Esophagus squamous epithelium (tissue), 4 donors: ENCODE results near the gene TSEN34.

Source experiments
- CTCF ChIP-seq, 6 experiments: fragments of 450-650 bp in 4 of 6; fragments of 200-600 bp in 2 of 6; sonication (generic) in 2 of 6; IDR thresholded peaks; one replicate each; pipeline ENCODE4 v1.5.1; 2016 to 2019; ENCODE audit warnings: antibody characterized with exemption in 6 of 6, mild to moderate bottlenecking in 4 of 6, moderate library complexity in 4 of 6
- POLR2A ChIP-seq, 4 donors: fragments of 450-650 bp; IDR thresholded peaks; one replicate each; pipeline ENCODE4 v1.6.1; 2017; ENCODE audit warnings: antibody characterized with exemption in 4 of 4, mild to moderate bottlenecking in 4 of 4, moderate library complexity in 3 of 4

DNA sequence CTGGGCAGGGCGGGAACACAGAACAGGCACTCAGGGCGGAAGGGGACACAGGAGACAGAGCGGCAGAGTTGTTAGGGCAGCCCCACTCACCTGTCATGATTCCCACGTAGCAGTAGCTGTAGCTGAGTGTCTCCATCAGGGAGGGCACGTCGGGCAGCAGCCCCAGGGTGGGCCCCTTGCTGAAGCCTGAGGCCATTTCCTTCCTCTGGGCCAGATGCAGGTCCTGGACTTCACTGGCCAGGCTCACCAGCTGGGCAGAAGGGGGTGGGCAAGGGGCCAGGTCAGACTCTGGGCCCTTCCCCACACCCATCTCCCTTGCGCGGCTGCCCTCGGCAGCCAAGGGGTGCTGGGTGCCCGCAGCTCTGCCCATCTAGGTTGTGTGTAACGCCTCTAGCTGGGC lies 7.7 kb upstream of the TSEN34 start:
- TF ChIP-seq CTCF (IDR thresholded peaks at IDR 0.05) (no peak), POLR2A (IDR thresholded peaks at IDR 0.05) (no peak)
